Effector CD4-positive, alpha-beta T cell (primary cell): Measurements from ENCODE around the gene ZNG1C.
"Not testable (repeated sequence)": the region's sequence is repeated elsewhere in the genome, so short reads cannot be mapped to it uniquely, and the experiment has no call there.

Experiments
- DNase-seq: peaks from one replicate; pipeline ENCODE4 v3.0.0-alpha.2; 2020

The ZNG1C gene

GRCh38 chr9:68343242-68343641, 101.5 kb downstream of the ZNG1C start:
- not testable (repeated sequence) for DNase-seq

- DNase-seq = not testable (repeated sequence)
These were observed 102.2 kb downstream of the ZNG1C start for GRCh38 chr9:68343992-68344391.
